GM12878 (cell line): ENCODE results near the gene CRMP1. TPM values are rescaled to one million over a fixed set of nuclear protein-coding genes. Genes with fewer than 3 reads are reported as not detected.

ENCODE experiments used
- ATAC-seq: fragments of 200-7000 bp; cut with Tn5 transposase; 3 replicates; pipeline ENCODE4 v1.9.1; 2020; ENCODE audit warnings: mild to moderate bottlenecking, moderate library complexity
- BruUV-seq: library from RNA; stranded (reverse); fragments of 400-500 nt; replicated peaks from 2 replicates; lab custom pipeline; 2021; lab: Mats Ljungman, UMichigan
- CTCF ChIA-PET: fragments of 300-600 bp; sonication (Branson Sonifier 250); formaldehyde crosslinking; extraction: SDS; loops from one replicate; lab custom pipeline; 2021; ENCODE audit warnings: inconsistent platforms; lab: Yijun Ruan, JAX
- POLR2A ChIA-PET: fragments of 350-600 bp; formaldehyde crosslinking; extraction: SDS; loops from one replicate; lab custom pipeline; 2021; ENCODE audit warnings: inconsistent platforms; lab: Charles Lee
- RAD21 ChIA-PET: fragments of 300-600 bp; sonication (Branson Sonifier 250); formaldehyde crosslinking; loops from one replicate; lab custom pipeline; 2023; ENCODE audit warnings: antibody characterized with exemption; ENCODE audit not compliant: unreplicated experiment; lab: Charles Lee
- SMC1A ChIA-PET: fragments of 300-600 bp; sonication (Branson Sonifier 250); formaldehyde crosslinking; loops from one replicate; lab custom pipeline; 2023; ENCODE audit not compliant: unreplicated experiment, uncharacterized antibody; lab: Charles Lee
- DNase-seq: peaks from one replicate; pipeline ENCODE4 v3.0.0-alpha.2; 2011; ENCODE audit warnings: low read depth, low spot score
- FAIRE-seq: peaks from 3 replicates; lab custom pipeline; 2011; peaks lifted over from hg19 to GRCh38; lab: Jason Lieb, UNC
- H2AFZ ChIP-seq: 2 replicates; pipeline ENCODE4 v1.6.0; 2011; ENCODE audit warnings: low read depth, low read length, control low read depth; ENCODE audit not compliant: control insufficient read depth
- H3K27ac ChIP-seq: 2 replicates; pipeline ENCODE4 v1.5.1; 2011; ENCODE audit warnings: control low read depth; ENCODE audit not compliant: control insufficient read depth, insufficient read depth
- H3K27me3 ChIP-seq, 2 experiments: replicated peaks in 1 of 2; 2 replicates each; pipeline versions ENCODE4 v1.6.0 to v1.6.1; 2011; ENCODE audit warnings: low read length in 1 of 2; ENCODE audit not compliant: control insufficient read depth in 2 of 2, insufficient read depth in 2 of 2
- H3K36me3 ChIP-seq, 2 experiments: 2 replicates each; pipeline ENCODE4 v1.5.1; 2011; ENCODE audit warnings: low read length in 1 of 2; ENCODE audit not compliant: control insufficient read depth in 2 of 2, insufficient read depth in 2 of 2
- H3K4me1 ChIP-seq: 2 replicates; pipeline ENCODE4 v1.6.1; 2011; ENCODE audit warnings: mild to moderate bottlenecking, low read length, moderate library complexity, mixed read lengths; ENCODE audit not compliant: control insufficient read depth, insufficient read depth
- H3K4me2 ChIP-seq: 2 replicates; pipeline ENCODE4 v1.6.0; 2011; ENCODE audit warnings: control low read depth; ENCODE audit not compliant: control insufficient read depth, insufficient read depth
- H3K4me3 ChIP-seq: fragments of 200-600 bp; sonication (generic); 2 replicates; pipeline ENCODE4 v1.5.1; 2016
- H3K79me2 ChIP-seq: 2 replicates; pipeline ENCODE4 v1.6.0; 2011; ENCODE audit warnings: low read length; ENCODE audit not compliant: control insufficient read depth, insufficient read depth
- H3K9ac ChIP-seq: 2 replicates; pipeline ENCODE4 v1.8.0; 2011; ENCODE audit warnings: low read length, control low read depth, mixed read lengths; ENCODE audit not compliant: control insufficient read depth, insufficient read depth
- H3K9me3 ChIP-seq: replicated peaks from 3 replicates; pipeline ENCODE4 v1.5.1; 2011; ENCODE audit warnings: mild to moderate bottlenecking, low read length; ENCODE audit not compliant: control insufficient read depth, insufficient read depth
- H4K20me1 ChIP-seq: 2 replicates; pipeline ENCODE4 v1.6.0; 2011; ENCODE audit not compliant: control insufficient read depth, insufficient read depth
- CHD1 ChIP-seq: IDR thresholded peaks from 2 replicates; pipeline ENCODE4 v1.6.1; 2012; ENCODE audit warnings: low read depth, low read length, improper control_type of control experiment
- EED ChIP-seq: sonication (generic); IDR thresholded peaks from 2 replicates; pipeline ENCODE4 v1.6.1; 2016; ENCODE audit warnings: antibody characterized with exemption, low read depth
- KAT2A ChIP-seq: conservative IDR thresholded peaks from 2 replicates; pipeline ENCODE4 v1.6.1; 2011; ENCODE audit warnings: low read depth, low read length; ENCODE audit not compliant: control insufficient read depth
- SRF ChIP-seq, 2 experiments: IDR thresholded peaks; 2 replicates each; pipeline ENCODE4 v1.6.1; 2011; ENCODE audit warnings: low read depth in 2 of 2, low read length in 2 of 2, mild to moderate bottlenecking in 1 of 2, moderate library complexity in 1 of 2
- STAT3 ChIP-seq: IDR thresholded peaks from 2 replicates; pipeline ENCODE4 v1.6.1; 2011; ENCODE audit warnings: low read depth, low read length, improper control_type of control experiment
- YBX1 ChIP-seq: fragments of 450-650 bp; IDR thresholded peaks from 2 replicates; pipeline ENCODE4 v1.6.1; 2016; ENCODE audit warnings: antibody characterized with exemption
- WGBS: methylation state at CpG from one replicate; pipeline ENCODE4 v1.1.6; 2016; ENCODE audit warnings: low lambda C conversion rate; ENCODE audit not compliant: insufficient replicate concordance, insufficient coverage; ENCODE audit errors: missing lambda C conversion rate; 5-methylcytosine and 5-hydroxymethylcytosine counted together
- in situ Hi-C: fragments of 300-500 bp; cut with MboI; formaldehyde crosslinking; loops from 9 replicates; pipeline ENCODE4 v1.14.3; 2018; ENCODE audit warnings: mixed read lengths
- intact Hi-C: fragments of 100-400 bp; cut with micrococcal nuclease; formaldehyde crosslinking; loops from one replicate; pipeline ENCODE4 v1.14.2; 2022; ENCODE audit not compliant: unreplicated experiment
- polyA plus RNA-seq, 11 experiments: library from polyadenylated mRNA; depleted of rRNA in 4 of 11; unstranded in 6 of 11; stranded (reverse) in 5 of 11; fragments of >200 nt; fragmentation: Nextera tagmentation in 4 of 11; fragmentation: Illumina TruSeq in 1 of 11; extraction: Ambion mirVana in 4 of 11; extraction: Trizol in 1 of 11; gene quantifications; 1 replicate in 1 of 11; 2 replicates in 10 of 11; pipeline versions ENCODE4 v1.2.1 to v1.2.3, GENCODE V29; 2011 to 2016; ENCODE audit warnings: inconsistent platforms in 2 of 11, missing spikeins in 2 of 11, low read depth in 1 of 11
- total RNA-seq, 4 experiments: library from RNA; depleted of rRNA in 3 of 4; stranded (reverse); fragments of >200 nt in 3 of 4; fragmentation: Illumina TruSeq in 1 of 4; extraction: Trizol in 1 of 4; gene quantifications; 2 replicates each; pipeline versions ENCODE4 v1.2.1 to v1.2.3, GENCODE V29; 2013 to 2021
- TF ChIP-seq, protein P1 (sequence below): fragments of 450-650 bp; IDR thresholded peaks from 2 replicates; pipeline ENCODE4 v1.6.1; 2016; ENCODE audit warnings: mild to moderate bottlenecking
- TF ChIP-seq, protein P2 (sequence below): fragments of 450-650 bp; IDR thresholded peaks from 2 replicates; pipeline ENCODE4 v1.6.1; 2017; ENCODE audit warnings: mild to moderate bottlenecking, moderate library complexity
- TF ChIP-seq, protein P3 (sequence below): fragments of 450-650 bp; formaldehyde crosslinking; IDR thresholded peaks from 2 replicates; pipeline ENCODE4 v1.4.0; 2020; ENCODE audit warnings: mild to moderate bottlenecking, moderate library complexity
- TF ChIP-seq, protein P4 (sequence below): fragments of 450-650 bp; formaldehyde crosslinking; IDR thresholded peaks from 2 replicates; pipeline ENCODE4 v1.5.0; 2022; ENCODE audit warnings: mild to moderate bottlenecking, missing genetic modification characterization

Gene CRMP1
- total and polyA plus RNA-seq, 10 of the 15 experiments (the other 5 are each of a cell fraction or from before 2014, with no cell fraction given): 0.03 to 1.4 (median 0.12) TPM; not detected in 2

DNA sequence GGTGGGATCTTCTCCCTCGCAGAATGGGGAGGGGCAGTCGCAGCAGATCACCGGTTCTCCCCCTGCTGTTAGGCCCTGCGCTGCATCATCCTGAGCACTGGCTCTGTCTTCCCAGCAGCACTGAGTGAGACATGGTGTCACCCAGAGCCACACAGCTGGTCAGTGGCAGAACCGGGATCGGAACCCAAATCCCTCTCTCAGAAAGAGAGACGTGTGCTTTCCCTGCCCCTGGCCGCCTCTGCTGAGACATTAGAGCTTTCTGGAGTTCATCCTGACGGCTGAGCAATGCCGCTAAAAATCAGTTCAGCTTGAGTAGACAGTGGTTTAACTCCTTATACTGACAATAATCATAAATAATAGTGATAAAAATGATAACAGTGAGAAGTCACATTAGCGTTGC lies 93.9 kb downstream of the CRMP1 start (continued):
- TF ChIP-seq EED: no peak
- TF ChIP-seq, protein P1, sequence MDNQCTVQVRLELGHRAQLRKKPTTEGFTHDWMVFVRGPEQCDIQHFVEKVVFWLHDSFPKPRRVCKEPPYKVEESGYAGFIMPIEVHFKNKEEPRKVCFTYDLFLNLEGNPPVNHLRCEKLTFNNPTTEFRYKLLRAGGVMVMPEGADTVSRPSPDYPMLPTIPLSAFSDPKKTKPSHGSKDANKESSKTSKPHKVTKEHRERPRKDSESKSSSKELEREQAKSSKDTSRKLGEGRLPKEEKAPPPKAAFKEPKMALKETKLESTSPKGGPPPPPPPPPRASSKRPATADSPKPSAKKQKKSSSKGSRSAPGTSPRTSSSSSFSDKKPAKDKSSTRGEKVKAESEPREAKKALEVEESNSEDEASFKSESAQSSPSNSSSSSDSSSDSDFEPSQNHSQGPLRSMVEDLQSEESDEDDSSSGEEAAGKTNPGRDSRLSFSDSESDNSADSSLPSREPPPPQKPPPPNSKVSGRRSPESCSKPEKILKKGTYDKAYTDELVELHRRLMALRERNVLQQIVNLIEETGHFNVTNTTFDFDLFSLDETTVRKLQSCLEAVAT: no peak
- TF ChIP-seq, protein P2, sequence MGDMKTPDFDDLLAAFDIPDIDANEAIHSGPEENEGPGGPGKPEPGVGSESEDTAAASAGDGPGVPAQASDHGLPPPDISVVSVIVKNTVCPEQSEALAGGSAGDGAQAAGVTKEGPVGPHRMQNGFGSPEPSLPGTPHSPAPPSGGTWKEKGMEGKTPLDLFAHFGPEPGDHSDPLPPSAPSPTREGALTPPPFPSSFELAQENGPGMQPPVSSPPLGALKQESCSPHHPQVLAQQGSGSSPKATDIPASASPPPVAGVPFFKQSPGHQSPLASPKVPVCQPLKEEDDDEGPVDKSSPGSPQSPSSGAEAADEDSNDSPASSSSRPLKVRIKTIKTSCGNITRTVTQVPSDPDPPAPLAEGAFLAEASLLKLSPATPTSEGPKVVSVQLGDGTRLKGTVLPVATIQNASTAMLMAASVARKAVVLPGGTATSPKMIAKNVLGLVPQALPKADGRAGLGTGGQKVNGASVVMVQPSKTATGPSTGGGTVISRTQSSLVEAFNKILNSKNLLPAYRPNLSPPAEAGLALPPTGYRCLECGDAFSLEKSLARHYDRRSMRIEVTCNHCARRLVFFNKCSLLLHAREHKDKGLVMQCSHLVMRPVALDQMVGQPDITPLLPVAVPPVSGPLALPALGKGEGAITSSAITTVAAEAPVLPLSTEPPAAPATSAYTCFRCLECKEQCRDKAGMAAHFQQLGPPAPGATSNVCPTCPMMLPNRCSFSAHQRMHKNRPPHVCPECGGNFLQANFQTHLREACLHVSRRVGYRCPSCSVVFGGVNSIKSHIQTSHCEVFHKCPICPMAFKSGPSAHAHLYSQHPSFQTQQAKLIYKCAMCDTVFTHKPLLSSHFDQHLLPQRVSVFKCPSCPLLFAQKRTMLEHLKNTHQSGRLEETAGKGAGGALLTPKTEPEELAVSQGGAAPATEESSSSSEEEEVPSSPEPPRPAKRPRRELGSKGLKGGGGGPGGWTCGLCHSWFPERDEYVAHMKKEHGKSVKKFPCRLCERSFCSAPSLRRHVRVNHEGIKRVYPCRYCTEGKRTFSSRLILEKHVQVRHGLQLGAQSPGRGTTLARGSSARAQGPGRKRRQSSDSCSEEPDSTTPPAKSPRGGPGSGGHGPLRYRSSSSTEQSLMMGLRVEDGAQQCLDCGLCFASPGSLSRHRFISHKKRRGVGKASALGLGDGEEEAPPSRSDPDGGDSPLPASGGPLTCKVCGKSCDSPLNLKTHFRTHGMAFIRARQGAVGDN: no peak
- no peak for TF ChIP-seq YBX1
- TF ChIP-seq, all 136 proteins: peak for 0

DNA sequence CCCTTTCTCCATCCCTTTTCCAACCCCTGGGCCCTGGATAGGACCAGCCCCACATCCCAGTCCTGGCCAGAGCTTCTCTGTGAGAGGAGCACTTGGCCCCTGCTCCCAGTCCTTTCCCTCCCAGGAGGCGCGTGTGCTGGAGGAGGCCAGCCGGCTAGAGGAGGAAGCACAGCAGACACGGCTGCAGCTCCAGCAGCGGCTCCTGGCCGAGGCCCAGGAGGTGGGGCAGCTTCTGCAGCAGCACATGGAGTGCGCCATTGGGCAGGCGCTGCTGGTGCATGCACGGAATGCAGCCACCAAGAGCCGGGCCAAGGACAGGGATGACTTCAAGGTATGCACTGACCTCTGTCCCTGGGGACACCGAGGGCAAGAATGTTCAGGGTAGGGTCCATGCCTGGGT lies 94.4 kb downstream of the CRMP1 start:
- Histone ChIP-seq H3K27me3 (no peaks in the 10 kb centered on the region), H3K27ac (no peak overlapping the region), H3K9ac (no peak overlapping the region), H3K79me2 (no peaks in the 10 kb centered on the region), H4K20me1 (no peaks in the 10 kb centered on the region), H3K4me3 (no peak overlapping the region), H3K9me3 (no peaks in the 10 kb centered on the region), H2AFZ (no peak overlapping the region), H3K4me1 (no peaks in the 10 kb centered on the region), H3K36me3 (peaks cover 0 to 2% of the 10 kb centered on the region in 2 experiments; a peak in 3 of 4 replicates), H3K4me2 (no peak overlapping the region)
- ATAC-seq (no peak), DNase-seq (no peak), FAIRE-seq (no peak)
- intact Hi-C loops: no loop called here
- ChIA-PET SMC1A (no interaction called here), CTCF (no interaction called here), RAD21 (no interaction called here), POLR2A (no interaction called here)
- no TSS peak for BruUV-seq
- in situ Hi-C loops: loop anchor here (10.0 kb wide), 1 partner anchor 404 kb away; no protein-coding TSS in a partner anchor
- 19% methylated on average over 11 of the region's 11 CpGs for WGBS
- TF ChIP-seq, protein P3, sequence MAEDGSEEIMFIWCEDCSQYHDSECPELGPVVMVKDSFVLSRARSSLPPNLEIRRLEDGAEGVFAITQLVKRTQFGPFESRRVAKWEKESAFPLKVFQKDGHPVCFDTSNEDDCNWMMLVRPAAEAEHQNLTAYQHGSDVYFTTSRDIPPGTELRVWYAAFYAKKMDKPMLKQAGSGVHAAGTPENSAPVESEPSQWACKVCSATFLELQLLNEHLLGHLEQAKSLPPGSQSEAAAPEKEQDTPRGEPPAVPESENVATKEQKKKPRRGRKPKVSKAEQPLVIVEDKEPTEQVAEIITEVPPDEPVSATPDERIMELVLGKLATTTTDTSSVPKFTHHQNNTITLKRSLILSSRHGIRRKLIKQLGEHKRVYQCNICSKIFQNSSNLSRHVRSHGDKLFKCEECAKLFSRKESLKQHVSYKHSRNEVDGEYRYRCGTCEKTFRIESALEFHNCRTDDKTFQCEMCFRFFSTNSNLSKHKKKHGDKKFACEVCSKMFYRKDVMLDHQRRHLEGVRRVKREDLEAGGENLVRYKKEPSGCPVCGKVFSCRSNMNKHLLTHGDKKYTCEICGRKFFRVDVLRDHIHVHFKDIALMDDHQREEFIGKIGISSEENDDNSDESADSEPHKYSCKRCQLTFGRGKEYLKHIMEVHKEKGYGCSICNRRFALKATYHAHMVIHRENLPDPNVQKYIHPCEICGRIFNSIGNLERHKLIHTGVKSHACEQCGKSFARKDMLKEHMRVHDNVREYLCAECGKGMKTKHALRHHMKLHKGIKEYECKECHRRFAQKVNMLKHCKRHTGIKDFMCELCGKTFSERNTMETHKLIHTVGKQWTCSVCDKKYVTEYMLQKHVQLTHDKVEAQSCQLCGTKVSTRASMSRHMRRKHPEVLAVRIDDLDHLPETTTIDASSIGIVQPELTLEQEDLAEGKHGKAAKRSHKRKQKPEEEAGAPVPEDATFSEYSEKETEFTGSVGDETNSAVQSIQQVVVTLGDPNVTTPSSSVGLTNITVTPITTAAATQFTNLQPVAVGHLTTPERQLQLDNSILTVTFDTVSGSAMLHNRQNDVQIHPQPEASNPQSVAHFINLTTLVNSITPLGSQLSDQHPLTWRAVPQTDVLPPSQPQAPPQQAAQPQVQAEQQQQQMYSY: no peak
- TF ChIP-seq CHD1 (no peak), STAT3 (no peak), SRF (IDR thresholded peaks at IDR 0.05; ENCODE audit: low read depth in 2 of 2, low read length in 2 of 2) (no peak), KAT2A (no peak)
- TF ChIP-seq, protein P4, sequence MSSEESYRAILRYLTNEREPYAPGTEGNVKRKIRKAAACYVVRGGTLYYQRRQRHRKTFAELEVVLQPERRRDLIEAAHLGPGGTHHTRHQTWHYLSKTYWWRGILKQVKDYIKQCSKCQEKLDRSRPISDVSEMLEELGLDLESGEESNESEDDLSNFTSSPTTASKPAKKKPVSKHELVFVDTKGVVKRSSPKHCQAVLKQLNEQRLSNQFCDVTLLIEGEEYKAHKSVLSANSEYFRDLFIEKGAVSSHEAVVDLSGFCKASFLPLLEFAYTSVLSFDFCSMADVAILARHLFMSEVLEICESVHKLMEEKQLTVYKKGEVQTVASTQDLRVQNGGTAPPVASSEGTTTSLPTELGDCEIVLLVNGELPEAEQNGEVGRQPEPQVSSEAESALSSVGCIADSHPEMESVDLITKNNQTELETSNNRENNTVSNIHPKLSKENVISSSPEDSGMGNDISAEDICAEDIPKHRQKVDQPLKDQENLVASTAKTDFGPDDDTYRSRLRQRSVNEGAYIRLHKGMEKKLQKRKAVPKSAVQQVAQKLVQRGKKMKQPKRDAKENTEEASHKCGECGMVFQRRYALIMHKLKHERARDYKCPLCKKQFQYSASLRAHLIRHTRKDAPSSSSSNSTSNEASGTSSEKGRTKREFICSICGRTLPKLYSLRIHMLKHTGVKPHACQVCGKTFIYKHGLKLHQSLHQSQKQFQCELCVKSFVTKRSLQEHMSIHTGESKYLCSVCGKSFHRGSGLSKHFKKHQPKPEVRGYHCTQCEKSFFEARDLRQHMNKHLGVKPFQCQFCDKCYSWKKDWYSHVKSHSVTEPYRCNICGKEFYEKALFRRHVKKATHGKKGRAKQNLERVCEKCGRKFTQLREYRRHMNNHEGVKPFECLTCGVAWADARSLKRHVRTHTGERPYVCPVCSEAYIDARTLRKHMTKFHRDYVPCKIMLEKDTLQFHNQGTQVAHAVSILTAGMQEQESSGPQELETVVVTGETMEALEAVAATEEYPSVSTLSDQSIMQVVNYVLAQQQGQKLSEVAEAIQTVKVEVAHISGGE (CRISPR knock-in tag): no peak
